BLaER1 treated with 17β-estradiol and CSF1 and Interleukin-3, amounts not matched to agents 10 nM and 100 nM (cell line): ENCODE results near the gene C2CD2.

Source experiments
- H3K27ac ChIP-seq, 11 experiments: shearing (Covaris generic); formaldehyde crosslinking; 2 replicates each; pipeline ENCODE4 v1.8.1; 2022
- H3K27me3 ChIP-seq, 11 experiments: shearing (Covaris generic); formaldehyde crosslinking; 2 replicates each; pipeline ENCODE4 v1.8.1; 2022
- H3K36me3 ChIP-seq, 11 experiments: shearing (Covaris generic); formaldehyde crosslinking; 2 replicates each; pipeline ENCODE4 v1.8.1; 2022
- H3K4me1 ChIP-seq, 10 experiments: shearing (Covaris generic); formaldehyde crosslinking; 2 replicates each; pipeline ENCODE4 v1.8.1; 2022
- H3K4me2 ChIP-seq, 11 experiments: shearing (Covaris generic); formaldehyde crosslinking; 2 replicates each; pipeline ENCODE4 v1.8.1; 2022
- H3K4me3 ChIP-seq, 10 experiments: shearing (Covaris generic); formaldehyde crosslinking; 2 replicates each; pipeline ENCODE4 v1.8.1; 2022
- H3K9ac ChIP-seq, 11 experiments: shearing (Covaris generic); formaldehyde crosslinking; 2 replicates each; pipeline ENCODE4 v1.8.1; 2022
- H3K9me3 ChIP-seq, 11 experiments: shearing (Covaris generic); formaldehyde crosslinking; replicated peaks in 1 of 11; 2 replicates each; pipeline ENCODE4 v1.8.1; 2022
- H4K20me1 ChIP-seq, 11 experiments: shearing (Covaris generic); formaldehyde crosslinking; 2 replicates each; pipeline ENCODE4 v1.8.1; 2022
- Cebpa-rat ChIP-seq, 11 experiments: shearing (Covaris generic); IDR thresholded peaks; 2 replicates each; pipeline ENCODE4 v1.8.1; 2022

C2CD2 gene

GRCh38 chr21:41979335-41979734 is 25.5 kb upstream of the C2CD2 start:
- no peaks in the 10 kb centered on the region for H3K27me3 ChIP-seq
- peaks cover 5 to 10% (median 6%) of the 10 kb centered on the region in 10 experiments for H3K4me1 ChIP-seq
- H3K36me3 ChIP-seq: no peaks in the 10 kb centered on the region

GRCh38 chr21:41977034-41977950 is 23.5 kb upstream of the C2CD2 start:
- Histone ChIP-seq H3K27ac (no peak overlapping the region), H3K9me3 (peaks cover 17 to 53% (median 34%) of the 10 kb centered on the region in 11 experiments), H3K4me1 (peaks cover 15 to 21% (median 16%) of the 10 kb centered on the region in 10 experiments), H4K20me1 (no peaks in the 10 kb centered on the region), H3K36me3 (0 out of 22 replicates have a peak, but pooled peaks cover 0 to 3% (median 0%) of the 10 kb centered on the region in 11 experiments), H3K27me3 (no peaks in the 10 kb centered on the region), H3K9ac (no peak overlapping the region), H3K4me2 (no peak overlapping the region), H3K4me3 (no peak overlapping the region)
- no peak for TF ChIP-seq Cebpa-rat (IDR thresholded peaks at IDR 0.05)

More at GRCh38 chr21:41979335-41979734, 25.5 kb upstream of the C2CD2 start:
- TF ChIP-seq Cebpa-rat (IDR thresholded peaks at IDR 0.05): no peak
- Histone ChIP-seq H3K9ac (no peak overlapping the region), H3K4me3 (no peak overlapping the region), H3K9me3 (peaks cover 14 to 50% (median 29%) of the 10 kb centered on the region in 11 experiments), H4K20me1 (no peaks in the 10 kb centered on the region), H3K4me2 (no peak overlapping the region), H3K27ac (no peak overlapping the region)

GRCh38 chr21:41976611-41977010 is 22.8 kb upstream of the C2CD2 start:
- Histone ChIP-seq H3K27me3 (no peaks in the 10 kb centered on the region), H3K4me1 (peaks cover 15 to 21% (median 16%) of the 10 kb centered on the region in 10 experiments), H3K9me3 (peaks cover 17 to 53% (median 34%) of the 10 kb centered on the region in 11 experiments), H4K20me1 (no peaks in the 10 kb centered on the region), H3K4me2 (no peak overlapping the region), H3K4me3 (no peak overlapping the region), H3K27ac (no peak overlapping the region), H3K36me3 (0 out of 22 replicates have a peak, but pooled peaks cover 0 to 3% (median 0%) of the 10 kb centered on the region in 11 experiments), H3K9ac (no peak overlapping the region)
- TF ChIP-seq Cebpa-rat (IDR thresholded peaks at IDR 0.05): no peak

- H3K4me1 ChIP-seq: peaks cover 15 to 25% (median 19%) of the 10 kb centered on the region in 10 experiments
- H3K27ac ChIP-seq: no peak overlapping the region
- no peak overlapping the region for H3K4me2 ChIP-seq
- peaks cover 17 to 53% (median 34%) of the 10 kb centered on the region in 11 experiments for H3K9me3 ChIP-seq
- TF ChIP-seq Cebpa-rat (IDR thresholded peaks at IDR 0.05): no peak
- no peak overlapping the region for H3K9ac ChIP-seq
- no peaks in the 10 kb centered on the region for H3K27me3 ChIP-seq
- no peak overlapping the region for H3K4me3 ChIP-seq
- H4K20me1 ChIP-seq: no peaks in the 10 kb centered on the region
- H3K36me3 ChIP-seq: 0 out of 22 replicates have a peak, but pooled peaks cover 0 to 3% (median 0%) of the 10 kb centered on the region in 11 experiments
Measured at GRCh38 chr21:41975391-41976272, 21.8 kb upstream of the C2CD2 start.

GRCh38 chr21:41974752-41975053 is 20.9 kb upstream of the C2CD2 start:
- Histone ChIP-seq H3K27ac (peak overlapping the region in 7 of 11 experiments; percentile 33 to 73 (median 66); a peak in 12 of 22 replicates), H3K4me3 (peak overlapping the region in 1 of 10 experiments; percentile 10; a peak in 2 of 20 replicates), H3K4me2 (peak overlapping the region; percentile 39 to 84 (median 73)), H3K4me1 (peaks cover 15 to 25% (median 19%) of the 10 kb centered on the region in 10 experiments), H4K20me1 (no peaks in the 10 kb centered on the region), H3K36me3 (0 out of 22 replicates have a peak, but pooled peaks cover 0 to 3% (median 0%) of the 10 kb centered on the region in 11 experiments), H3K9ac (no peak overlapping the region), H3K9me3 (peaks cover 10 to 44% (median 29%) of the 10 kb centered on the region in 11 experiments), H3K27me3 (no peaks in the 10 kb centered on the region)
- no peak for TF ChIP-seq Cebpa-rat (IDR thresholded peaks at IDR 0.05)

GRCh38 chr21:41973861-41974751 is 20.3 kb upstream of the C2CD2 start:
- H4K20me1 ChIP-seq: no peaks in the 10 kb centered on the region
- TF ChIP-seq Cebpa-rat (IDR thresholded peaks at IDR 0.05): no peak
- peak overlapping the region in 3 of 10 experiments; percentile 7 to 17 (median 10); a peak in 2 of 20 replicates for H3K4me3 ChIP-seq
- no peak overlapping the region for H3K9ac ChIP-seq
- peaks cover 15 to 25% (median 19%) of the 10 kb centered on the region in 10 experiments for H3K4me1 ChIP-seq
- H3K27ac ChIP-seq: peak overlapping the region in 9 of 11 experiments; percentile 33 to 73 (median 61); a peak in 18 of 22 replicates
- H3K9me3 ChIP-seq: peaks cover 4 to 38% (median 23%) of the 10 kb centered on the region in 11 experiments
- no peaks in the 10 kb centered on the region for H3K27me3 ChIP-seq
- 0 out of 22 replicates have a peak, but pooled peaks cover 0 to 3% (median 0%) of the 10 kb centered on the region in 11 experiments for H3K36me3 ChIP-seq
- peak overlapping the region; percentile 39 to 84 (median 73) for H3K4me2 ChIP-seq

- Histone ChIP-seq H4K20me1 (no peaks in the 10 kb centered on the region), H3K4me3 (peak overlapping the region in 2 of 10 experiments; percentile 10 to 17; a peak in 1 of 20 replicates), H3K4me2 (peak overlapping the region; percentile 39 to 84 (median 73); a peak in 21 of 22 replicates), H3K27ac (peak overlapping the region in 9 of 11 experiments; percentile 33 to 73 (median 61); a peak in 11 of 22 replicates), H3K27me3 (no peaks in the 10 kb centered on the region), H3K4me1 (peaks cover 15 to 29% (median 19%) of the 10 kb centered on the region in 10 experiments), H3K36me3 (0 out of 22 replicates have a peak, but pooled peaks cover 0 to 3% (median 0%) of the 10 kb centered on the region in 11 experiments), H3K9ac (no peak overlapping the region), H3K9me3 (peaks cover 0 to 33% (median 18%) of the 10 kb centered on the region in 11 experiments; a peak in 19 of 22 replicates)
- no peak for TF ChIP-seq Cebpa-rat (IDR thresholded peaks at IDR 0.05)
Measured at GRCh38 chr21:41973427-41973831, 19.6 kb upstream of the C2CD2 start.
